ENCODE data around the gene SEMA4D.
A peak's percentile ranks its signal among the peaks of the same experiment; 100 is the strongest.

SEMA4D gene

GRCh38 chr9:89497978-89498851, at the start of gene SEMA4D:
Gene SEMA4D (minus strand): TSS chr9:89498113. CDS start chr9:89405456, 92,657 bp downstream.
- DNase-seq: peak; percentile 70 to 74

- no peak for DNase-seq
Observed at GRCh38 chr9:89547000-89547399, 49.1 kb upstream of the SEMA4D start.

GRCh38 chr9:89544279-89544661, 46.4 kb upstream of the SEMA4D start:
- DNase-seq: no peak

GRCh38 chr9:89543621-89544278, 45.8 kb upstream of the SEMA4D start:
- no peak for DNase-seq

GRCh38 chr9:89543111-89543510, 45.2 kb upstream of the SEMA4D start:
- no peak for DNase-seq

- no peak for DNase-seq
Observed at GRCh38 chr9:89542401-89543021, 44.6 kb upstream of the SEMA4D start.

- DNase-seq: no peak
Observed at GRCh38 chr9:89541798-89542197, 43.9 kb upstream of the SEMA4D start.

- no peak for DNase-seq
Observed at GRCh38 chr9:89539374-89539773, 41.5 kb upstream of the SEMA4D start.

- DNase-seq: no peak
Observed at GRCh38 chr9:89538871-89539270, 41.0 kb upstream of the SEMA4D start.

GRCh38 chr9:89537166-89537565, 39.3 kb upstream of the SEMA4D start:
- no peak for DNase-seq

- no peak for DNase-seq
Observed at GRCh38 chr9:89536600-89536999, 38.7 kb upstream of the SEMA4D start.

- no peak for DNase-seq
Observed at GRCh38 chr9:89536145-89536574, 38.2 kb upstream of the SEMA4D start.

- DNase-seq: no peak
Observed at GRCh38 chr9:89535461-89535860, 37.5 kb upstream of the SEMA4D start.

- DNase-seq: no peak
Observed at GRCh38 chr9:89534515-89535287, 36.8 kb upstream of the SEMA4D start.

- no peak for DNase-seq
Observed at GRCh38 chr9:89533411-89534095, 35.6 kb upstream of the SEMA4D start.

- DNase-seq: no peak
Observed at GRCh38 chr9:89532944-89533343, 35.0 kb upstream of the SEMA4D start.

GRCh38 chr9:89532478-89532877, 34.6 kb upstream of the SEMA4D start:
- peak; percentile 47 to 59 for DNase-seq

- DNase-seq: no peak
Observed at GRCh38 chr9:89531766-89532165, 33.9 kb upstream of the SEMA4D start.

- DNase-seq: no peak
Observed at GRCh38 chr9:89530726-89531125, 32.8 kb upstream of the SEMA4D start.

GRCh38 chr9:89529243-89530035, 31.5 kb upstream of the SEMA4D start:
- no peak for DNase-seq

GRCh38 chr9:89528540-89528939, 30.6 kb upstream of the SEMA4D start:
- no peak for DNase-seq

- DNase-seq: no peak
Observed at GRCh38 chr9:89528131-89528530, 30.2 kb upstream of the SEMA4D start.

Data from activated CD4-positive, alpha-beta T cell treated with anti-CD3 and anti-CD28 coated beads for 4 hours (primary cell).